Activated CD8-positive, alpha-beta memory T cell treated with anti-CD3 and anti-CD28 coated beads for 1 hour (primary cell): ENCODE data around the gene TRMT112.

Source experiments
- DNase-seq, 2 donors: peaks; one replicate each; pipeline ENCODE4 v3.0.0-alpha.2; 2020; ENCODE audit warnings: low read depth in 1 of 2; ENCODE audit errors: extremely low read depth in 1 of 2

Gene TRMT112

DNA sequence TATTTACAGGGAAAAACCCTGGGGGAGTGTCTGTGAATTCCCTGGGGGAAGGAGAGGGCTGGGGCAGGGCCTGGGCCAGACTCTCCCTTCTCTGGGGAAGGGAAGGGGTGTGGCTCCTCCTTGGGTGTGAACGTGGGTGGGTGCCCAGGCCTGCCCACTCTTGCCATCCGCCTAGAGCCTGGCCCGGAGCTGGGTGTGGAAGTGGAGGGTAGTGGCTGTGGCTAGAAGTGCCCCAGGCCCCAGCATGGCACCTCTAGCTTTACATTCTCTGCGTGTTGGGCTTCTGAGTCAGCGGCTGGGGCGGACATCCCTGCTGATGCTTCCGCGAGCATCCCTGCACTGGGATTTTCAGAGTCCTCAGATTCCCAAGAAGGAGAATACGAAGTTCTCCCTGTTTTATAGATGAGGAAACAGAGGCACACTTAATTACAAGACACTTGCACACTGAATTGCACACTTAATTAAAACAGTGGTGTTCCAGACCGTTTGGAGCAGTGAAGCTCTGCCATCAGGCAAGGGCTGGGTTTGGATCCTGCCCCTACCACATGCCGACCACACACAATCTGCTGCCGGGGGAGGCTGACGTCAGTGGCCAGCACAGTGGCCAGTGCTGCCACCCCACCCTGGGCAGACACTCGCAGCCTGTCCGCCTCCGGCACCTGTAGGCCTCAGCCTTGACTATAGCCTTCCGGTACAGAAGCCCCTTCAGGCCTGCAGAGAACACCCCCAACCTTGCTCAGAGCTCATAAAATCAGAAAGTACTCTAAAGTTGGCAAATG, 40.5 kb downstream of the TRMT112 start:
- no peak for DNase-seq

DNA sequence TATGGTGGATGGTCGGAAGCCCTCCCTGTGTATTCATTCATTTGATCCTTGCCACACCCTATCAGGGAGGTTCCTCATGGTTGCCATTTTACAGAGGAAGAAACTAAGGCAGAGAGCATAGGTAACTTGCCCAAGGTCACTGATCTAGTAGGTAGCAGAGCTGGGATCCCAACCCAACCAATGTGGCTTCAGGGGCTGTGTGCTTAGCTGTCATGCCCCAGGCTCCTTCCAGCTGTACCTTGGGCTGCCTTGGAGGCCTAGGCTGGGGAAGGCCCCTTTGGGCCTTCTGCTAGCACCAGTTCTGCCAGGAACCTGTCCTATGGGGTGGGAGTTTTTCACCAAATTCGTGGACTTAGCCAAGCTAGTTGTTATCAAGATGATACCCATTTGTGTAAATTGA, 41.5 kb downstream of the TRMT112 start:
- DNase-seq = no peak

- no peak for DNase-seq
Measured at GRCh38 chr11:64275031-64275800, 42.1 kb downstream of the TRMT112 start.

- peak; percentile 90 to 95 for DNase-seq
Measured at GRCh38 chr11:64269540-64270220, 47.7 kb downstream of the TRMT112 start.

GRCh38 chr11:64268893-64269539, 48.3 kb downstream of the TRMT112 start:
- no peak for DNase-seq

GRCh38 chr11:64268025-64268892, 49.1 kb downstream of the TRMT112 start:
- DNase-seq = no peak

DNA sequence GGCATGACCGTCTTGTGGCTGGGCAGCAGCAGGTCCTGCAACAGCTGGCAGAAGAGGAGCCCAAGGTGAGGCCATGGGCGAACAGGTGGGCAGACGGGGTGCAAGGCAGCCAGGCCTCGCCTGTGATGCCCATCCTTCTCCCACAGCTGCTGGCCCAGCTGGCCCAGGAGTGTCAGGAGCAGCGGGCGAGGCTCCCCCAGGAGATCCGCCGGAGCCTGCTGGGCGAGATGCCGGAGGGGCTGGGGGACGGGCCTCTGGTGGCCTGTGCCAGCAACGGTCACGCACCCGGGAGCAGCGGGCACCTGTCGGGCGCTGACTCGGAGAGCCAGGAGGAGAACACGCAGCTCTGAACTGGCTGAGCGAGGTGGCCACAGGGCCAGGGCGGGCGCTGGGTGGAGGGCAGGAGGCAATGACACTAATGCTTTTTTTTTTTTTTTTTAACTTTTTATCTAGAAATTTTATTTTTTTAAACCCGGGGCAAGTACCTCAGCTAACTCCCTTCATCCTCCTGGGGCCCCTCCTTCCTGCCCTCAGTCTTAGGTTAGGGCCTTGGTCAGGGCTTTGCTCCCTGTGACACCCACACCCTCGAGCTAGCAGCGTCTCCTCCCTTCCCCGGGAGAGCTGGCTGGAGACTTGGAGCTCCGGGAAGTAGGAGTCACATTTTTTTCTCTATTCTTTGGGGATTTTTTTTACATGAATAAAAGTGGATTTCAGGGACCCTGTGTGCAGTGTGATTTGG, 50.0 kb downstream of the TRMT112 start:
- DNase-seq = no peak
